Measurements from ENCODE around the gene SNX21.
"Not testable (repeated sequence)": the region's sequence is repeated elsewhere in the genome, so short reads cannot be mapped to it uniquely, and the experiment has no call there.

Gene SNX21, protein sequence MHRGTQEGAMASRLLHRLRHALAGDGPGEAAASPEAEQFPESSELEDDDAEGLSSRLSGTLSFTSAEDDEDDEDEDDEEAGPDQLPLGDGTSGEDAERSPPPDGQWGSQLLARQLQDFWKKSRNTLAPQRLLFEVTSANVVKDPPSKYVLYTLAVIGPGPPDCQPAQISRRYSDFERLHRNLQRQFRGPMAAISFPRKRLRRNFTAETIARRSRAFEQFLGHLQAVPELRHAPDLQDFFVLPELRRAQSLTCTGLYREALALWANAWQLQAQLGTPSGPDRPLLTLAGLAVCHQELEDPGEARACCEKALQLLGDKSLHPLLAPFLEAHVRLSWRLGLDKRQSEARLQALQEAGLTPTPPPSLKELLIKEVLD

DNA sequence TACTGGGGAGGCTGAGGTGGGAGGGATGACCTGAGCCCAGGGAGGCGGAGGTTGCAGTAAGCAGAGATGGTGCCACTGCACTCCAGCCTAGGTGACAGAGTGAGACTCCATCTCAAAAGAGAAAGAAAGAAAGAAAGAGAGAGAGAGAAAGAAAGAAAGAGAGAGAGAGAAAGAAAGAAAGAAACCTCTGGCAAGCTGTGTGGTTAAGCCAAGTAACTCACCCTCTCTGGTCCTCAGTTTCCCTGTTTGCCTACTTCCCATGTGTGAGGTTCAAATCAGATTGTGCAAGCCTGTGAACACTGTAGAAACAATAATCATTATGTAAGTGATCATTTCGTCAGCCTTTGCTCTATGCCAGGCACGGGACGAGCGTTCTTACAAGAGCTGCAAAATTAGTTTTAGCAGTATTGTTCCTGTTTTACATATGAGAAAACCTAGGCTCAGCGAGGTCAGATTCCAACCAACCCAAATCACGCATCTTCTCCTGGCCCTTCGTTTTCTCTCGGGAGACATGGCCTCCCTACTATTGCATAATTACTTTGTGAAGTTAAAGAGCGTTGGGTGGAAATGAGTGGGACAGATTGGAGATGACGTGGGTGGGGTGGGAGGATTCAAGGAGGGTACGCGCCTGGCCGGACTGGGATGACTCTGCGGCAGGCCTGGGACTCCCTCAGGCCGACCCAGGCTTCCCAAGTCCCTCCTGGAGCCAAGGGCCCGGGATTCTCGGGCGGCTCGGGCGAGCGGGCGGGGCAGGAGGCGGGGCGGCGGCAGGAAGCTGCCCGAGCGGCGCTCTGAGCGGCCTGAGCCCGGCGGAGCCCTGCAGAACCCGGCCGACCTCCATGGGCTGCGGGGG is at the start of gene SNX21:
TSS of gene SNX21 (plus strand) at position 770 of the 853 bp plus-strand sequence. CDS start 121 bp downstream, outside the sequence.
- DNase-seq = peak in 1 of 2 experiments; percentile 27

DNA sequence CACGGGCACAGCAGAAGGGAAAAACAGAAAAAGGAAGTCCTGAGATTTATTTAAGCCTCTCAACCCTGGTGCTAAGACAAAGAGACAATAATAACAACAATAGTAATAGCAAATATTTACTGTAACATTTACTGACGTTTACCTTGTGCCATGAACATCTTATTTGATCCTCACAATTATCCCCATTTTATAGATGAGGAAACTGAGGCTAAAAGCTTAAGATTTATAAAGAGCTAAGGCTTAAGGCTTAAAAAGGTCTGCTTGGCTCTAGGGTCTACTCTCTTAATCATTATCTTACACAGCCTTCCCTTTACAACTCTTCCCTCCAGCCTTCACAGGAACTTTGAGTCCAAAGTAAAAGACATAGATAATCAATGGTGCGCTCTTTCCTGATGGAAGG is 45.2 kb upstream of the SNX21 start:
- no peak for DNase-seq

DNA sequence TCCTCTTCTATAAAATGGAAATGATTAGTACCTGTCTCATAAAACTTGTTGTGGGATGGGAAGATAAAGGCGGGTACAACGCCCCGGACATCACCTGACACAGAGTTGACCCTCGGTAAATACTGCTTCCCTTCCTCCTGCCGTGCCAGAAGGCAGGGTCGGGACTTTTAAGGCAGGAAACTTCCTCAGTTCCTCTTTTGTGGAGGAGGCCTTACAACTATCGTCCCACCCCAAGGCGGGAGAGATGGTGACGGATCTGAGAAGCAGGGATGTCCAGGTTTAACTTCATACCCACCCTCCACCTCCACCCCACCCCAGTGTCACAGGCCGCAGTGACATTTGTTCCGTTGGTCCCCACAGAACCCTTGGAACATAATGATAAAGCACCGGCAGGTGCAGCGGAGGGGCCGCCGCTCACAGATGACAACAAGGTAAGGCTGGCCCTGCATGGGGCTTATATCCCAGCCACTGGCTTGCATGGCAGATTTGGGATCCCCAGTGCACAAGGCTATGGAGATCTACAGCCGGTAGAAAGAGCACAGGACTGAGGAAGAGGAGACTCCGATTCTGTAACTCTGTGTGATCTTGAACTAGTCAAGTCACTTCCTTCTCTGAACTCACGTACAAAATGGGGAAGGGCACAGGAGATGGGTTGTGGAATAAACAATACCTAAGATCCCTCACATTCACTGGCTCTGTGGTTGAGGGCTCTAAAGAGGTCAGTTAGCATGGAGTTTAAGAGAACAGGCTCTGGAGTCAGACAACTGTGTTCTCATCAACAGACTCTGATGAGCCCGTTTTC is 41.1 kb upstream of the SNX21 start:
- no peak for DNase-seq

DNA sequence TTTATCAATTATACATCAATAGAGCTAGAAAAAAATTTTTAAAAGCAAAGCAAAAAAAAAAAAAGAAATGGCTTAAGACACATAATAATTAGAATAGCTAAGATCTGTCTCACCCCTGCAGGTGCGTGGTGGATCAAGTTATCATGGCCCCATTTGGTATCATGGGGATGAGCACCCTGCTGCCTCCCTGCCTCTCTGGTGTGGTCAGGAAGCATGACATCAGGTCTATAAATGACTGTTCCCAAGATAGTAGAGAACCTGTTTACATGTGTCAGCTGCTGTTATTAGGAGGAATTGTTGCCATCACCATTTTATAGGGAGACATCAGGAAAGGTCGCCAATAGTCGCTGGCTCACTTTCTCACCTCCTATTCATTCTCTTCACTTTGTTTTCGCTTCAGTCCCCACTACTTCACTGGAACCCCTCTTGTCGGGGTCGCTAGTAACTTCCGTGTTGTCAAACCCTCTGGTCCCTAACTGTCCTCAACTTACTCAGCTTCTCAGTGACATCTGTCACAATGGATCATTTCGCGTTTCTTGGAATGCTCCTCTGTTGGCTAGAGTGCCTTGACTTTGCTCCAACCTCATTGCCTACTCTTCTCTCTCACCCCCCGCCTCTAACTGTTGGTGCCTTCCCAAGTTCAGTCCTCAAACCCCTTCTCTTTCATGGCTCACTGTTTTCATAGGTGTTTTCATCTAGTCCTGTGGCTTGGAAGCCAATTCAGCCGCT is 37.1 kb upstream of the SNX21 start:
- no peak for DNase-seq

DNA sequence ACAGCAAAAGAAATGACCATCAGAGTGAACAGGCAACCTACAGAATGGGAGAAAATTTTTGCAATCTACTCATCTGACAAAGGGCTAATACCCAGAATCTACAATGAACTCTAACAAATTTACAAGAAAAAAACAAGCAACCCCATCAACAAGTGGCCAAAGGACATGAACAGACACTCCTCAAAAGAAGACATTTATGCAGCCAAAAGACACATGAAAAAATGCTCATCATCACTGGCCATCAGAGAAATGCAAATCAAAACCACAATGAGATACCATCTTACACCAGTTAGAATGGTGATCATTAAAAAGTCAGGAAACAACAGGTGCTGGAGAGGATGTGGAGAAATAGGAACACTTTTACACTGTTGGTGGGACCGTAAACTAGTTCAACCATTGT is 36.1 kb upstream of the SNX21 start:
- DNase-seq = not testable (repeated sequence)

DNA sequence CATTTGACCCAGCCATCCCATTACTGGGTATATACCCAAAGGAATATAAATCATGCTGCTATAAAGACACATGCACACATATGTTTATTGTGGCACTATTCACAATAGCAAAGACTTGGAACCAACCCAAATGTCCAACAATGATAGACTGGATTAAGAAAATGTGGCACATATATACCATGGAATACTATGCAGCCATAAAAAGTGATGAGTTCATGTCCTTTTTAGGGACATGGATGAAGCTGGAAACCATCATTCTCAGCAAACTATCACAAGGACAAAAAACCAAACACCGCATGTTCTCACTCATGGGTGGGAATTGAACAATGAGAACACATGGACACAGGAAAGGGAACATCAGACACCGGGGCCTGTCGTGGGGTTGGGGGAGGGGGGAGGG is 35.6 kb upstream of the SNX21 start:
- not testable (repeated sequence) for DNase-seq

DNA sequence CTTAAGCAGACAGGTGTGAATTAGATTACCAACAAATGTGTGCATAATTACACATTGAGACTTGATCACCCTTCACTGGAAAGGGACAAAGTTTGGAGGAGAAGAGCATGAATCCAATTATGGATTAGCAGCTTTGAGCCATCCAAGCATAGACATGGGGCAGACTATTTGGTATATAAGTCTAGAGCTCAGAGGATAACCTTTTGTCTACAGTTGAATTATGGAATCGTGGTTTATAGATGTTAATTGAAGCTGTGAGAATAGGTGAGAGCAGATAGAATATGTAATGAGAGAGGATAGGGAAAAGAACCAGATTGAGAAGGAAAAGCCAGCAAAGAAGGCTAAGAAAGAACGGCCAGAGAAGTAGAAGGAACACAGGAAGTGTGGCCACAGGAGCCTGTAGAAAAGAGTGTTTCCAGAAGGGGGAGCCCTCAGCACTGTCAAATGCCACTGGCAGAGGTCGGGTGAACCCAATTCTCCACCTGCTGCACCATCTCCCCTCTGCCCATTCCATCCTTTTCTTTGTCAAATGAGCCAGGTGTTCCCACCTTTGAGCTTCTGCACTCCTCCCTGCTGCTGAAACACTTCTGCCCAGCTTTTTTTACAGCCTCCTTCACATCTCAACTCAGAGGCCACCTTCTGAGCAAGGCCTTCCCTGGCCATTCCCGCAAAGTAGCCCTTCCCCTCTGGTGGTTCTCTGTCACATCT is 34.5 kb upstream of the SNX21 start:
- peak in 1 of 2 experiments; percentile 22 for DNase-seq

DNA sequence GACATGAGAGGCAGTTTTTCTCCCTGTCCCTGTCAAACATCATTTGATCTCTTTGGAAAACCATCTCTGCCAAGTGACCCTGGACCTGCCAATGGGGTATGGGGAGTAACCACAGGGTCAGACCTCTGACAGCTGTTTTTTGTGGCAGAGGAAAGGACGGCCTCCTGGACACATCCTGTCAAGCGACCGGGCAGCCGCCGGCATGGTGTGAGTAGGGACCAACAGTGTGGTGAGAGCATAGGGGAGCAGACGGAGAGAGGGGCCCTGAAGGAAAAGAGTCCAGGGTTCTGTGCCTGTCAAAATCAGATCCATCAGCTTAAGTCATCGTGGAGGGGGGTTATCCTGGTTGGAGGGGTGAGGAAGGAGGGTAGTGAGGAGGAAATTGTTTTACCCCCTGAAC is 31.7 kb upstream of the SNX21 start:
- DNase-seq = no peak

DNA sequence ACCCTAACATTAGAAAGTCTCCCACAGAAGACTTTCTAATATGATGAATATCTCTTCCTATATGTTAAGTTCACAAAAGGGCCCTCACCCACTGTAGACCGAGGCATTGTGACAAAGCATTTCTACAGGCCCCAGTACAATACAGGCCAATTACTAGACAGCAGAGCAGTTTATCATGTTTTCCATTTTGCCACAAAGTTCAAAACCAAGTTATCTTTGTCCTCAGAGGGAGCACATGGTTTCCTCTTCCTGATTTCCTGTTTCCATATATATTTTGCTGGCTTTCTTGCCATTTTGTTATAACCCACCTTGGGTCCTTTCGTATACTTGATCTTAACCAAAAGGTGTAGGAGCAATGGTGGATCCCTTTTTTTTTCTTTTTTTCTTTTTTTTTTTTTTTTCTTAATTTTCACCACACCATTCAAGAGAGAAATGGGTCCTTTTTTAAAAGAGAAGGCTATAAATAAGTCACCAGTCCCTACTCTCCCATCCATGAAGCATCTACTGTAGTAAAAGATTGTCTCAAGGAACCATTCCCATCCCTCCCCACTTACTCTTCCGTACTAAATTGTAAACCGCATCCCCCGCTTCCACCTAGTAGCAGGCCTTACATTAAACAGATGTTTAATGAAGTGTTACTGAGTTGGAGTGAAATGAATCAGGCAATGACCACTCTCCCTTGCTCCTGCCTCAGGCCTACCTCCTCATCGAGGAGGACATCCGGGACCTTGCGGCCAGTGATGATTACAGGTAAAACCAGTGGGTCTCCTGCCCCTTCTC is 23.2 kb upstream of the SNX21 start:
- no peak for DNase-seq

DNA sequence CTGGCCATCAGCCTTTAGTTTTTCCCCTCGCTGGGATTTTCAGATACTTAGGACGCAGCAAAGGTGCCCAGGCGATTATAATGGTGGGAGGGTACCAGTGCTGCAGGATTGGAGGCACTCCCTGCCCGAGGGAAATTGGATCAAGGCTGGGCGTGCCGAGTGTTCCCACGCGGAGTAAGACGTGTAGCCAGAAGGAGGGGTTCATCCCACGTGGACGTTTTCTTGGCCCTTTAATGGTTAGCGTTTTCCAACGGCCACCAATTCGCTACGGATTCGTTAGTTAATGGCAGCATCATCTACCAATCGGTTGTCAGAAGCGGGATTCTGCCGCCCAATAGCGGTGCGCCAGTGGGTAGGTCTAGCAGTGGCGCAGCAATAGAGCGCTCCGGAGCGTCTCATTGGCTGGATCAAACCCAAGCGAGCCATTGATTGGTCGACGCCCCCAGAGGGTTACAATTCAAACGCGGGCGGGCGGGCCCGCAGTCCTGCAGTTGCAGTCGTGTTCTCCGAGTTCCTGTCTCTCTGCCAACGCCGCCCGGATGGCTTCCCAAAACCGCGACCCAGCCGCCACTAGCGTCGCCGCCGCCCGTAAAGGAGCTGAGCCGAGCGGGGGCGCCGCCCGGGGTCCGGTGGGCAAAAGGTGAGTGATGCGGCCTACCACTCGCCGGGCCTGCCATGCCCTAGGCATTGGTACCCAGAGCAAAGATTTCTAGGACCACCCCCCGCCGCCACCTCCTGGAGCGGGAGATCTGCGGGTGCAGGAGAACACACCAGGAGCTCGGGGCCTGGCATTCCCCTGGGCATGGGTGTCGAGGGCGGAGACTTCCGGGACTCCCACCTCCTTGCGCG is 21.2 kb upstream of the SNX21 start, which contains the start of gene UBE2C:
TSS of gene UBE2C (plus strand) at position 488 of the 849 bp plus-strand sequence. CDS start at position 540, 52 bp downstream.
- peak; percentile 90 to 97 for DNase-seq

DNA sequence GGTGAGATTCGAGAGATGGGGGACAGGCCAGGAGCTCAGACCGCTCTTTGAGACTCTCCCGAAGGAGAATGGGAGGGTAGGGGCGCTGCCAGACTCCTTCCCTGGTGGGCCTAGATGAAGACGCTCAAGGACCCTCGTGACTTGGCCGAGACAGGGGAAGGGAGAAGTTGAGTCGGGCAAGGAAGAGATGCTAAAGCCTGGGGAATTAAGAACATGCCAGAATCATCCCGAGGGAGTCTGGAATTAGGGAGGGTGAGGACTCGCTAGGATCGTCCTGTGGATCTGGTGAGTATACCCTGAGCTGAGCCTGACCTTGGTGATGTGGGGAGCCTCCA is 20.6 kb upstream of the SNX21 start:
- no peak for DNase-seq

DNA sequence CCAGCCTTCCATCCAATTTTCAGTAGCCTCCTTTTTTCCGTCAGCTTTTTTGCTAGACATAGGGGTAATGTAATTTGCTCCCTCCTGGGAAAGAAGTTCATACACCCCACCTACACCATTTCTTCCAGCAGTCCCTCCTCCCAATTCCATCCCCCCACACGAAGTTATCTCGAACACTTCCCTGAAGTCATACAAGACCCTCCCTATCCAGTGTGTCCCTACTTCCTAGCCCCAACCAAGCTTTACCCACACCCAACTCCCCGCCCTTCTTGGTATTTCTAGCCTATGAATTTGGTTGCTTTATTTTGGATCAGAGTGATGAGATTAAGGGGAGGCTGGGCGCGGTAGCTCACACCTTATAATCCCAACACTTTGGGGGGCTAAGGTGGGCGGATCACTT is 20.1 kb upstream of the SNX21 start:
- DNase-seq = no peak

DNA sequence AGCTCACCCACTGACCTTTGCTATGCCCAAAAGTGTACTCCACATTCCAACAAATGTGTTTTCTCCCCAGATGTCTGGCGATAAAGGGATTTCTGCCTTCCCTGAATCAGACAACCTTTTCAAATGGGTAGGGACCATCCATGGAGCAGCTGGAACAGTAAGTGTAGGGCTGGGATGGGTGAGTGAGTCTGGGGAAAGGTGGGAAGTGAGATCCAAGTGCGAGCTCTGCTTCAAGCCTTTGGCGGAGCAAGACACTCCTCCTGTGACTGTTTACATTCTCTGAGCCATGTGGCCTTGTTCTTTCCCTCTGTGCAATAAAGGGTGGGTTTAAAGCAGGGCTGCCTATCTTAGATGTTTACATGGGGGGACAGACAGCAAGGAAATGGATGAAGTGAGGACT is 19.3 kb upstream of the SNX21 start:
- DNase-seq = no peak

DNA sequence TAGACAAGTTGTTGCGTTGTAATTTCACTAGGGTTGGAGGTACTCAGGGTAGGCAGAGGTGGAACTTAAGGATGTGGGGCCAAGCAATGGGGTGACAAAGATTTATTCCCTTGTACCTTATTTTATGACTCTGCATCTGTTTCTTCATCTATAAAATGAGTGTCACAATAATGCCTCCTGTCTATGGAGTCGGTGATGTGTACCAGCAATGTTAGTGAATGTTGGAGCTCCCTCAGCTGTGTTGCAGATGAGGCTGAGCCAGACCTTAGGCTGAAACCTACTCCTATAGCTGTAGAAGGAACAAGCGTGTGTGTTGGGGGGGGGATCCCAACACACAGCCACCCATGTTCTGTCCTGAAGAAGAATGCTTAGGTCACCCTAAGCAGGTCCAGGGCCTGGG is 16.6 kb upstream of the SNX21 start:
- no peak for DNase-seq

DNA sequence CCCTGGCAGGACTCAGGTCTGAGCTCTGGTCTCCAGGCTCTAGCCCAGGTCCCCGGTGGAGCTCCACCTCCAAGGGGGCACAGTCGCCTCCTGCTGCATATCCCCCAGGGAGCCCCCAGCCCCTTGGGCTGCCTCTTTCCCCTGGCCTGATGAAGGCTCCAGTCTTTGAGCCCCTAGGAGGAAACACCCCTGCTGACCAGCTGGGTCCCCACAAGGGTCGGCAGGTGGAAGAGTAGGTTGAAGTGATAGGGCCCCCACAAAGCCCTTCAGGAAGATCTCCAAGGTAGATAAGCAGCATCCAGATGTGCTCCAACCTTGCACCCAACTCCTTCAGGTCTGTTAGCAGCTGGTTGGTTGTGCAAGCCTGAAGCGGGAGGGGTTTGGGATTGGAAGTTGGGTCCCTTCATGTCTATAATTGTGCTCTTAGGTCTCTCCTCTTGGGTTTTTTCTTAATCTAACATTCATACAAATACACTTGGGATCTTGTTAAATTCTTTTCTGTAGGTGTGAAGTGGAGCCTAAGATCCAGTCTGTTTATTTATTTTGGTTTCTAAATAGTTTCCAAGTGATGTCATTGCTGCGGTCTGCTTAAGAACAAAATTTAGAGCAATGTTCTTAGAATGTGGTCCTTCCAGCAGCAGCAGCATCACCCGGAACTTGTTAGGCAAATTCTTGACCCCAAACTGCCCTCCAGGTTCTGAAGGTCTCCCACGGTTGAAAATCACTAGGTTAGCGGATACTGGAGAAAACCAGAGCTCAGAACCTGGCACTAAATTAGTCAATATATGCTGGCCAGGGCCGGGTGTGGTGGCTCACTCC is 16.0 kb upstream of the SNX21 start:
- no peak for DNase-seq

DNA sequence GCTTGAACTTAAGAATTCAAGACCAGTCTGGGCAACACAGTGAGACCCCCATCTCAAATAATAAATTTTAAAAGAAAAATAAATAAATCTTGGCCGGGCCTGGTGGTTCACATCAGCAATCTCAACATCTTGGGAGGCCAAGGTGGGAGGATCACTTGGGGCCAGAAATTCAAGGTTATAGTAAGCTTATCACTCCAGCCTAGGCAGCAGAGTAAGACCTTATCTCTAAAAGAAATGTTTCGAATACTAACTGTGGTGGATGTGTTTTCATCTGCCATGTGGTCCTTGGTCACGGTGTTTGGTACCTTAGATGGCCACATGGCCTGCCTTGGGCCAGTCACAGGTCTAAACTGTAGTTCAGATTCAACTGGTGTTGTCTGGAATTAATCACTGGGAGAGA is 15.4 kb upstream of the SNX21 start:
- DNase-seq = no peak

DNA sequence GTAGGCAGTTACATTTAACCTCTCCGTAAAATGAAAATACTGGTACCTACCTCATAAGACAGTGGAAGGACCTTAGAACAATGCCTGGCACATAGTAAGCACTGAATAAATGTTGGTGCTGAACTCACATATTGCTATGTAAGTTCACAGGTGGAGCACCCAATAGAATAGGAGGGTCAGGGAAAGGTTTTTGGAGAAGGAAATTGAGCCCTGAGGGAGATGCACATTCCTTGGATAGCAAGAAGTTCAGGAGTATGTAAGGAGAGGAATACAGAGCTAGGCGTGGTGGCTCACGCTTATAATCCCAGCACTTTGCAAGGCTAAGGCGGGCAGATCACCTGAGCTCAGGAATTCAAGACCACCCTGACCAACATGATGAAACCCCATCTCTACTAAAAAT is 14.1 kb upstream of the SNX21 start:
- no peak for DNase-seq

DNA sequence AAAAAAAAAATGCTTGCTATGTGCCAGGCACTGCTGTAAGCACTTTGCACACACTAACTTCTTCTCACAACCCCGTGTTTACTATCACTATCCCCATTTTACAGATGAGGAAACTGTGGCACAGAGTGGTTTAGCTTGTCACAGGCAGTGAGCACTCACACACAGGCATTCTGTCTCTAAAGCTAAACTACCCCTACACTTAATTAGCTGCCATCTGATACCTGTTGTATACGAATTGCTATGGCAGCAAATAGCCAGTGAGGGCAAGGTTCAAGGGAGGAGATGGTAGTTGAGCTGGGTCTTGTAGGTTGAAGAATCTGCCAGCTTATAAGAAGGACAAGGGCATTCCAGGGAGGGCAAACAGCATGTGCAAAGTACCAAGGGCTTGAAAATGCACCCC is 11.7 kb upstream of the SNX21 start:
- no peak for DNase-seq

DNA sequence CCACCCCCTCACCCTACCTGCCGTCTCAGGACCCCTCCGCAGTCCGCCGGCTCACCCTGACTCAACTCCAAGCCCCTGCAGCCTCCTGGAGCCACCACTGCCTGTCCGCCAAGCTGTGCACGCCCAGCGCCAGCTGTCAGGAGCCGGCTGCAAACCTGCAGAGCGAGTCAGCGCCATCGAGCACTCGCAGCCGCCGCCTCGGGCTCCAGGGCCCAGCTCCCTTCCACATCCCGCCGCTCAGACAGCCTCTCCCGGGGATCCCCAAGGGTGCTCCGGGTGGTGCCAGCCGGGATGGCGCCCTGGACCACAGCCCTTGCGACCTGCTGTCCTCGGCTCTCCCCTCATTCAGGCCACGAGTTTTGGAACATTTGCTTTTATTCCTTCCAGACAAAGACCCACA is 10.7 kb upstream of the SNX21 start:
- no peak for DNase-seq
